Measurements from ENCODE around the gene FBN3.

FBN3 gene

GRCh38 chr19:8089664-8090601 lies 59.5 kb downstream of the FBN3 start:
- no peaks in the 10 kb centered on the region for H3K4me1 Mint-ChIP-seq
- peak overlapping the region in 1 of 2 donors; percentile 68 for H3K27ac Mint-ChIP-seq
- no peak overlapping the region for H3K4me3 Mint-ChIP-seq
- ATAC-seq (no peak), DNase-seq (no peak)
- H3K27me3 Mint-ChIP-seq, result no peaks in the 10 kb centered on the region
- peaks cover 9 to 16% of the 10 kb centered on the region in 2 donors for H3K9me3 Mint-ChIP-seq

GRCh38 chr19:8088752-8089663 lies 60.4 kb downstream of the FBN3 start:
- ATAC-seq (no peak), DNase-seq (no peak)
- no peak overlapping the region for H3K4me3 Mint-ChIP-seq
- no peaks in the 10 kb centered on the region for H3K27me3 Mint-ChIP-seq
- no peak overlapping the region for H3K27ac Mint-ChIP-seq
- H3K4me1 Mint-ChIP-seq, result no peaks in the 10 kb centered on the region
- H3K9me3 Mint-ChIP-seq, result peaks cover under 1 to 7% of the 10 kb centered on the region in 2 donors

- H3K27me3 Mint-ChIP-seq, result peaks cover 6% of the 10 kb centered on the region
- peak overlapping the region in 1 of 2 donors; percentile 62 for H3K27ac Mint-ChIP-seq
- no peak for DNase-seq
- no peaks in the 10 kb centered on the region for H3K4me1 Mint-ChIP-seq
- H3K4me3 Mint-ChIP-seq, result no peak overlapping the region
- no peaks in the 10 kb centered on the region for H3K9me3 Mint-ChIP-seq
- no peak for ATAC-seq
Observed at GRCh38 chr19:8087876-8088275, 61.5 kb downstream of the FBN3 start.

- Mint-ChIP-seq H3K9me3 (no peaks in the 10 kb centered on the region), H3K4me1 (no peaks in the 10 kb centered on the region), H3K27ac (no peak overlapping the region), H3K4me3 (no peak overlapping the region), H3K27me3 (peaks cover 6% of the 10 kb centered on the region)
- DNase-seq, result no peak
- ATAC-seq, result no peak
Observed at GRCh38 chr19:8086849-8087248, 62.5 kb downstream of the FBN3 start.

GRCh38 chr19:8085598-8086408 lies 63.6 kb downstream of the FBN3 start:
- H3K4me3 Mint-ChIP-seq, result no peak overlapping the region
- no peak for DNase-seq
- peaks cover 6% of the 10 kb centered on the region for H3K27me3 Mint-ChIP-seq
- no peak overlapping the region for H3K27ac Mint-ChIP-seq
- H3K4me1 Mint-ChIP-seq, result no peaks in the 10 kb centered on the region
- H3K9me3 Mint-ChIP-seq, result no peaks in the 10 kb centered on the region
- no peak for ATAC-seq

- no peaks in the 10 kb centered on the region for H3K4me1 Mint-ChIP-seq
- no peak overlapping the region for H3K27ac Mint-ChIP-seq
- no peaks in the 10 kb centered on the region for H3K9me3 Mint-ChIP-seq
- no peak overlapping the region for H3K4me3 Mint-ChIP-seq
- peaks cover 6% of the 10 kb centered on the region for H3K27me3 Mint-ChIP-seq
- ATAC-seq (no peak), DNase-seq (no peak)
Observed at GRCh38 chr19:8084152-8084551, 65.2 kb downstream of the FBN3 start.

- peak overlapping the region in 1 of 2 donors; percentile 10 for H3K27ac Mint-ChIP-seq
- peaks cover 6% of the 10 kb centered on the region for H3K27me3 Mint-ChIP-seq
- H3K9me3 Mint-ChIP-seq, result no peaks in the 10 kb centered on the region
- no peak for DNase-seq
- H3K4me3 Mint-ChIP-seq, result no peak overlapping the region
- no peak for ATAC-seq
- H3K4me1 Mint-ChIP-seq, result no peaks in the 10 kb centered on the region
Observed at GRCh38 chr19:8083141-8083540, 66.3 kb downstream of the FBN3 start.

- peaks cover 6% of the 10 kb centered on the region for H3K27me3 Mint-ChIP-seq
Observed at GRCh38 chr19:8081569-8082550, 67.5 kb downstream of the FBN3 start.

GRCh38 chr19:8080832-8081231 lies 68.6 kb downstream of the FBN3 start:
- ATAC-seq, result no peak
- Mint-ChIP-seq H3K4me3 (no peak overlapping the region), H3K4me1 (no peaks in the 10 kb centered on the region), H3K27me3 (peaks cover 6% of the 10 kb centered on the region), H3K9me3 (no peaks in the 10 kb centered on the region), H3K27ac (peak overlapping the region in 1 of 2 donors; percentile 89)
- DNase-seq, result no peak

More at GRCh38 chr19:8081569-8082550, 67.5 kb downstream of the FBN3 start:
- Mint-ChIP-seq H3K27ac (no peak overlapping the region), H3K4me1 (no peaks in the 10 kb centered on the region), H3K9me3 (no peaks in the 10 kb centered on the region), H3K4me3 (no peak overlapping the region)
- ATAC-seq (no peak), DNase-seq (no peak)

- DNase-seq (no peak), ATAC-seq (no peak)
- Mint-ChIP-seq H3K9me3 (peaks cover 0 to 2% of the 10 kb centered on the region in 2 donors), H3K4me1 (no peaks in the 10 kb centered on the region), H3K27me3 (peaks cover 6% of the 10 kb centered on the region), H3K4me3 (no peak overlapping the region), H3K27ac (no peak overlapping the region)
Observed at GRCh38 chr19:8079988-8080387, 69.4 kb downstream of the FBN3 start.

GRCh38 chr19:8075158-8076074 lies 74.0 kb downstream of the FBN3 start:
- Mint-ChIP-seq H3K4me1 (peaks cover 12% of the 10 kb centered on the region), H3K27ac (no peak overlapping the region), H3K27me3 (no peaks in the 10 kb centered on the region), H3K4me3 (no peak overlapping the region), H3K9me3 (peaks cover 9 to 21% of the 10 kb centered on the region in 2 donors)
- no peak for DNase-seq
- ATAC-seq, result no peak

GRCh38 chr19:8074501-8074900 lies 74.9 kb downstream of the FBN3 start:
- DNase-seq (no peak), ATAC-seq (no peak)
- no peaks in the 10 kb centered on the region for H3K27me3 Mint-ChIP-seq
- H3K4me3 Mint-ChIP-seq, result no peak overlapping the region
- peak overlapping the region in 1 of 2 donors; percentile 75 for H3K27ac Mint-ChIP-seq
- peaks cover 16 to 29% of the 10 kb centered on the region in 2 donors for H3K9me3 Mint-ChIP-seq
- peaks cover 12% of the 10 kb centered on the region for H3K4me1 Mint-ChIP-seq

- no peak overlapping the region for H3K4me3 Mint-ChIP-seq
- no peak overlapping the region for H3K27ac Mint-ChIP-seq
- ATAC-seq (no peak), DNase-seq (no peak)
- H3K4me1 Mint-ChIP-seq, result peaks cover 12% of the 10 kb centered on the region
- peaks cover 25 to 36% of the 10 kb centered on the region in 2 donors for H3K9me3 Mint-ChIP-seq
- H3K27me3 Mint-ChIP-seq, result no peaks in the 10 kb centered on the region
Observed at GRCh38 chr19:8071912-8072311, 77.5 kb downstream of the FBN3 start.
